SK-N-MC (cell line): ENCODE data around the gene AP3B2.

Source experiments
- EZH2 ChIP-seq: fragments of 200-600 bp; sonication (generic); IDR thresholded peaks from one replicate; pipeline ENCODE4 v1.6.1; 2017; ENCODE audit warnings: antibody characterized with exemption
- FOXP2 ChIP-seq: optimal IDR thresholded peaks from 2 replicates; pipeline ENCODE3; 2011; ENCODE audit warnings: mild to moderate bottlenecking, moderate library complexity; ENCODE audit not compliant: insufficient read depth; ENCODE audit errors: extremely low read length, control extremely low read depth
- POLR2AphosphoS5 ChIP-seq: IDR thresholded peaks from 2 replicates; pipeline ENCODE4 v1.6.1; 2012; ENCODE audit warnings: mild to moderate bottlenecking, low read depth, low read length, borderline replicate concordance

GRCh38 chr15:82709421-82710207, at the start of gene AP3B2:
- TF ChIP-seq EZH2 (no peak), POLR2AphosphoS5 (no peak), FOXP2 (no peak)
